ENCODE measurements around the gene TVP23A.
A peak's percentile ranks its signal among the peaks of the same experiment; 100 is the strongest.
"Not testable (repeated sequence)": the region's sequence is repeated elsewhere in the genome, so short reads cannot be mapped to it uniquely, and the experiment has no call there.

TVP23A gene

GRCh38 chr16:10835281-10835931 is 16.8 kb upstream of the TVP23A start:
- peak; percentile 44 for DNase-seq

DNA sequence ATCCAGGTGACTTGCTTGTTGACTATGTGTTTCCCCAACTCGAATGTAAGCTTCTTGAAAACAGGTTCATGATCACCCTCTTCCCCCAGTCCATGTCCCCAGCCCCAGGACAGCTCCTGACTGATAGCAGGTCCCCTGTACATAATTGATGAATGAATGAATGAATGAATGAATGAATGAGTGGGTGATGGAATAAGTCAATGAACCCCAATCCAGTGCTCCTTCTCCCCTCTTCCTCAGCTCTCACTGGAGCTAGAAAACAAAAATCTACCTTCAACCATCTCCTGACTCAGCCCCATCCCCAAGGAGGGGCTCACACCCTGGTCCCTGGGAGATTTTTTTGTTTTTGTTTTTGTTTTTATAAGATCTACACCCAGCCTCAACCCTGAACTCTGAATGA is 16.2 kb upstream of the TVP23A start:
- no peak for DNase-seq

GRCh38 chr16:10834130-10834529 is 15.5 kb upstream of the TVP23A start:
- no peak for DNase-seq

DNA sequence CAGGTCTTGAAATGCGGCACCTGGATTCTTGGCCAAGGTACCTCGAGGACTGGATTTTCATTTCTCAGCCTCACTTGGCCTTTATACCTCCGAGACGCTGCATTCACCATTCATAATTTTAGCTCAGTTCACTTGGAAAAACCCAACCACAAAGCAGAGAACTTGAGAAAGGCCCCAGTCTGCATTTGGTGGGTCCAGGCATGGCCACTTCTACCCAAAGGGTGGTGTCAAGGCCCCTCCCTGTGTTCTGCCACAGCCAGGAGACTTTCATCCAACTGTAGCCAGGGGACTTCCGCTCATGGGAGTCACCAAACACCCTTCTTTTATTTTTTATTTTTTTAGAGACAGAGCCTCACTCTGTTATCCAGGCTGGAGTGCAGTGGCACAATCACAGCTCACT is 14.7 kb upstream of the TVP23A start:
- no peak for DNase-seq

DNA sequence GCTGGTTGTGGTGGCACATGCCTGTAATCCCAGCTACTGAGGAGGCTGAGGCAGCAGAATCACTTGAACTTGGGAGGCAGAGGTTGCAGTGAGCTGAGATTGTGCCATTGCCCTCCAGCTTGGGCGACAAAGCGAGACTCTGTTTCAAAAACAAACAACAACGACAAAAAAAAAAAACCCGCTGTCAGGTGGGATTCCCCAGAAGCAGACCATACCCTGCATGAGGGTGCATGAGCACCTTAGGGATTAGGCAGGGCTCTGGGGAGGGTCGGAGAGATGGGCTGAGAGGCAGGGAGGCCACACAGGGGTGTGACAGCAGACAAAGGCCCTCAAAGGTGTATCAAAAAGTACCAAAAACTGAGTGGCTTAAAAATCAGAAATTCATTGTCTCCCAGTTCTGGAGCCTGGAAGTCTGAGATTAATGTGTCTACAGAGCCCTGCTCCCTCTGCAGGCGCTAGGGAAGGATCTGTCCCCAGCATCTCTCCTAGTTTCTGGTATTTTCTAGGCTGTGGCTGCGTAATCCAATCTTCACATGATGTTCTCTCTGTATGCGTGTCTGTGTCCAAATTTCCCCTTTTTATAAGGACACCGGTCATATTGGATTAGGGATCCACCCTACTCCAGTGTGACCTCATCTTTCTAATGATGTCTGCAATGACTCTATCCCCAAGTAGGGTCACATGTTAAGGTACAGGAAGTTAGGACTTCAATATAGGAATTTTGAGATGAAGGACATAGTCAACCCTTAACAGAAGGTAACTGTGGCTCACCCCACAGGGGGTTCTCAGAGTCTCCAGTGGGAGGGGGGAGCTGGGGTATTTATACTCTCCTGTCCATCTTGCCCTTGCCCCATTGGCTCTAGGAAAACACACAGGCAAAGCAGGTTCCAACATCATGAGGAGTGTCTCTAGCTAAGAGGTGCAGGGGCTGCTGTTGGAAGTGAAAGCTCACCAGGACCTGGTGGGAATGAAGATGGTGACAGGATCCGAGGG is 13.6 kb upstream of the TVP23A start:
- DNase-seq: no peak

GRCh38 chr16:10830240-10830639 is 11.6 kb upstream of the TVP23A start:
- DNase-seq: not testable (repeated sequence)

GRCh38 chr16:10829390-10830098 is 10.9 kb upstream of the TVP23A start:
- not testable (repeated sequence) for DNase-seq

- no peak for DNase-seq
Observed at GRCh38 chr16:10828851-10829366, 10.3 kb upstream of the TVP23A start.

DNA sequence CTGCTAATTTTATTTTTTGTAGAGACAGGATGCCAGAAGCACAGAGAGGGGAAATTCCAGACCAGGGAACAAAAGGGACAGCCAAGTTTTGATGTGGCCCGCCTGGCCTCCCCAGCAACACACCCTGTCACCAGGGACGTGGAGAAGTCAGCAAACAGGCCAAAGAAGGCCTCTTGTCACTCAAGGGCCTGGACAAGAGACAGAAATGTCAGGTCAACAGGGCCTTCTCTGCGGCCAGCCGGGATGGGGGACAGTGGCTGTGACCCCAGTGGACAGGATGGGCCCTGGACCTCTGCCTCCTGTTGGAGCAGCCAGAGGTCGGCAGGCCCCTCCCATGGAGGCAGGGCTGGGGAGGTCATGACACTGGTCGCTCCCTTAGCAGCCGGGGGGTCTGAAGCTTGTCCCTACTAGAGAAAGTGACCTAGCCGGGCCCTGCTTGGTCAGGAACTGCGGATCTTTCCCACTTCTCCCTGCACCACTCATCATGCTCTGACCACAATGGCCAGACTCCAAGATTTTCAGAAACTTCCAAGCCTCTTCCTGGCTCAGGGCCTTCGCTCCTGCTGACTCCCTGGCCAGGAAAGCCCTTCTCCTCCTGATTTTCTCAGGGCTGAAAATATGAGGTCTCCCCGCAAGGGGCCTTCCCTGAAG is 9.2 kb upstream of the TVP23A start:
- no peak for DNase-seq

- no peak for DNase-seq
Observed at GRCh38 chr16:10824111-10824893, 5.7 kb upstream of the TVP23A start.

DNA sequence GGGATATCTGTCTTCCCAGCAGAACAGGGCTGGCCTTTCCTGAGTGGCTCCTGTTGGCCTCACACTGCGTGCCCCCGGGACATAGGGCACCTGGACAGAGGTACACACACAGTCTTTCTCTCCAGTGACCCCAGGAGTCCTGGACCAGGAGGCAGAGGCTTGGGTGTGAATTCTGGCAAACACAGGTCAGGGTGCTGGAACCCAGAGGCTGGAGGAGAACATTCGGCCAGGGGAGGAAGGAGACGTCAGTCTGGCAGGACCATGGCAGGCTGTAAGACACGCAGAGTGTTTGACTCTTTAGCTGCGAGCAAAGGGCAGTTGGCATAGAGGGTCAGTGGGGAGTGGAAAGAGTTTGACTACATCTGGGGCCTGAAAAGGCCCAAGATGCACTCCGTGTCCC is 4.1 kb upstream of the TVP23A start:
- DNase-seq: no peak

- no peak for DNase-seq
Observed at GRCh38 chr16:10820546-10820945, 2.0 kb upstream of the TVP23A start.

- DNase-seq: no peak
Observed at GRCh38 chr16:10817514-10817913, 1.1 kb downstream of the TVP23A start.

DNA sequence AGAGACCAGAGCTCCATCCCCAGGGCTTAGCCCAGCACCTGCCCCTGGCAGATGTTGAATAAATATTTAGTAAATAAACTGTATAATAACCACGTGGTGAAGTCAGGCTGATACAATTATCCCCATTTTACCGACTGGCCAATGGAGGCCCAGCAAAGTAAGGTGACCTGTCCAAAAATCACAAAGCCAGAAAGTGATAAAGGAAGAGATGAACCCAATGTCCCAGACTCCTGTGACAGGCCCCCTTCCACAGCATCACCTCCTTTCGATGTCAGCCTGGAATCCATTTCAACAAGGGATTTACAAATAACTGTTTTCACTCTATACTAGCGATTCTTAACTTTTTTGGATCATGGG is 5.5 kb downstream of the TVP23A start:
- no peak for DNase-seq

DNA sequence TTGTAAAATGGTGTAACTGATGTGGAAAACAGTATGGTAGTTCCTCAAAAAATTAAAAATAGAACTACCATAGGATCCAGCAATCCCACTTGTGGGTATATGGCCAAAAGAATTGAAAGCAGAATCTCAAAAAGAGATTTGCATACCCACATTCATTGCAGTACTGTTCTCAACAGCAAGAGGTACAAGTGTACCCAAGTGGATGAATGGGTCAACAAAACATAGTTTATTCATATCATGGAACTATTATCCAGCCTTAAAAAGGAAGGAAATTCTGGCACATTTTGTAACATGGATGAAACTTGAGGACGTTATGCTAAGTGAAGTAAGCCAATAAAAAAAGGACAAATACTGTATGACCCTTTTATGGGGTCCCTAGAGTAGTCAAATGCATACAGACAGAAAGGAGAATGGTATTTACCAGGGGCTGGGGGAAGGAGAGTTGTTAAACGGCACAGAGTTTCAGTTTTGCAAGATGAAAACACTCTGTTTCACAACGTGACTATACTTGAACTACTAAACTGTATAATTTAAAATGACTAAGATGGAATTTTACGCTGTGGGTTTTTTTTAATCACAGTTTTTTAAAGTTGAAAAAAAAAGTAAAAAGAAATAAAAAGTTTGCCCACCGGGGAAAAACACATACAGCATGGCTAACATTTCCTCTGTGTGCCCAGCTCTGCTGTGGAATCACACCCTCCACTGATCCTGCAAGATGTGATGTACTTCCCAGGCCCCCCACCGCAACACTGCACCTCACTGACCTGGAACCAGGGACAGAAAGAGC is 6.1 kb downstream of the TVP23A start:
- DNase-seq: no peak

- DNase-seq: no peak
Observed at GRCh38 chr16:10809706-10810105, 8.9 kb downstream of the TVP23A start.

- no peak for DNase-seq
Observed at GRCh38 chr16:10808850-10809249, 9.7 kb downstream of the TVP23A start.

GRCh38 chr16:10808218-10808617 is 10.4 kb downstream of the TVP23A start:
- no peak for DNase-seq

GRCh38 chr16:10806698-10807097 is 11.9 kb downstream of the TVP23A start:
- no peak for DNase-seq

DNA sequence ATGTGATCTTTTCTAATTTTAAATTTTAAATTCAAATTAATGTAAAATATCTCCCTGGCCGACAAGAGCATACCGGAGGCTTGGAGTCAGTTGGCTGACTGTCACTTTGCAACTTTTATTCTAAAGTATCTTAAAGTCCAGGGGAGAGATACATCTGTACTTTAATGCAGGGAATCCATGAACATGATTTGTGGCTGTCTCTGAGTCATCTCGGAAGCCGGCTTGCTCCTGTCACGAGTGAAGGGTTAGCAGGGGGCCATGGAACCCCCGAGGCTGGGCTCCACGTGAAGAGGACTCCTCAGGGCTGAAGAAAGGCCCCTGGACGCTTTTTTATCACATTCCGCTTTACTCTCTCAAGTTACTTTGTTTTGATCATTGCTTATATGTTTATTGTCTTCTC is 13.3 kb downstream of the TVP23A start:
- DNase-seq: no peak

DNA sequence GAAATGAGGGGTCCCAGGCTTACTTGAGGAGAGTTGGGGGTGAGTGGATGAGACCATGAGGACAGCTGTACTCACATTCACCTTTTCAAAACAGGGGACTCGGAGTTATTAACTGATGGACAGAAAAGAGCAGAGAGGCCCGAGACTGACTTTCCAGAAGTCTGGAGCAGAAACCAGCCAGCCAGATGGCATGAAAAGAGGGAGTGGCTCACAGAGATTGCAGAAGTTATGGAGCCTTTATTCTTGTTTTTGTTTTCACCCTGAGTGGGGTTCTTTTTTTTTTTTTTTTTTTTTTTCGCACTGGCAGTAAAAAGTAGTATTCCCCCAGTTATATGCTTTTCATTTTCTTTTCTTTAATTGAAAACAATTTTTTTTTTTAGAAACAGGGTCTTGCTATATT is 18.9 kb downstream of the TVP23A start:
- no peak for DNase-seq
